HEK293T (cell line): ENCODE data around the gene C2orf78.

ENCODE experiments used
- CTCF ChIA-PET: fragments of 350-600 bp; formaldehyde crosslinking; extraction: SDS; loops from one replicate; lab custom pipeline; 2021; ENCODE audit warnings: antibody characterized with exemption, inconsistent platforms; lab: Yijun Ruan, JAX
- POLR2A ChIA-PET: fragments of 350-600 bp; formaldehyde crosslinking; extraction: SDS; loops from one replicate; lab custom pipeline; 2020; ENCODE audit warnings: antibody characterized with exemption, inconsistent platforms; lab: Yijun Ruan, JAX
- DNase-seq: peaks from one replicate; pipeline ENCODE4 v3.0.0; 2012; ENCODE audit warnings: mixed read lengths; ENCODE audit errors: extremely low spot score
- ARNT ChIP-seq: fragments of 450-650 bp; IDR thresholded peaks from 2 replicates; pipeline ENCODE4 v1.6.1; 2017; ENCODE audit warnings: mild to moderate bottlenecking
- BHLHE40 ChIP-seq: fragments of 450-650 bp; IDR thresholded peaks from 2 replicates; pipeline ENCODE4 v1.6.1; 2016; ENCODE audit warnings: mild to moderate bottlenecking, moderate library complexity, borderline replicate concordance
- CTBP1 ChIP-seq: fragments of 450-650 bp; IDR thresholded peaks from 2 replicates; pipeline ENCODE4 v1.6.1; 2016; ENCODE audit warnings: borderline replicate concordance
- ELF4 ChIP-seq: fragments of 450-650 bp; IDR thresholded peaks from 2 replicates; pipeline ENCODE4 v1.6.1; 2017; ENCODE audit warnings: antibody characterized with exemption
- FOXA1 ChIP-seq: fragments of 450-650 bp; IDR thresholded peaks from 2 replicates; pipeline ENCODE4 v1.6.1; 2016; ENCODE audit warnings: mild to moderate bottlenecking
- FOXK2 ChIP-seq: fragments of 450-650 bp; IDR thresholded peaks from 2 replicates; pipeline ENCODE4 v1.6.1; 2016; ENCODE audit warnings: mild to moderate bottlenecking
- FOXM1 ChIP-seq: fragments of 450-650 bp; IDR thresholded peaks from 2 replicates; pipeline ENCODE4 v1.6.1; 2017; ENCODE audit warnings: mild to moderate bottlenecking, borderline replicate concordance
- HDGF ChIP-seq: fragments of 450-650 bp; IDR thresholded peaks from 2 replicates; pipeline ENCODE4 v1.6.1; 2017; ENCODE audit warnings: antibody characterized with exemption, borderline replicate concordance
- L3MBTL2 ChIP-seq: fragments of 450-650 bp; conservative IDR thresholded peaks from 2 replicates; pipeline ENCODE4 v1.6.1; 2016; ENCODE audit warnings: mild to moderate bottlenecking
- NFRKB ChIP-seq: fragments of 450-650 bp; IDR thresholded peaks from 2 replicates; pipeline ENCODE4 v1.6.1; 2016; ENCODE audit warnings: mild to moderate bottlenecking, moderate library complexity
- PKNOX1 ChIP-seq: fragments of 450-650 bp; IDR thresholded peaks from 2 replicates; pipeline ENCODE4 v1.6.1; 2016
- SP1 ChIP-seq: fragments of 450-650 bp; IDR thresholded peaks from 2 replicates; pipeline ENCODE4 v1.6.1; 2017
- SUZ12 ChIP-seq: fragments of 450-650 bp; IDR thresholded peaks from 2 replicates; pipeline ENCODE4 v1.6.1; 2016; ENCODE audit warnings: mild to moderate bottlenecking
- TARDBP ChIP-seq: fragments of 450-650 bp; IDR thresholded peaks from 2 replicates; pipeline ENCODE4 v1.6.1; 2016
- ZNF384 ChIP-seq: fragments of 450-650 bp; IDR thresholded peaks from 2 replicates; pipeline ENCODE4 v1.6.1; 2016

The C2orf78 gene

GRCh38 chr2:73859721-73860586 is 76.0 kb downstream of the C2orf78 start:
- CTCF ChIA-PET, result no interaction called here
- no peak for DNase-seq

GRCh38 chr2:73862987-73863386 is 79.0 kb downstream of the C2orf78 start:
- POLR2A ChIA-PET, result no interaction called here
- CTCF ChIA-PET, result no interaction called here
- no peak for TF ChIP-seq HDGF
- TF ChIP-seq FOXK2, result no peak
- no peak for TF ChIP-seq NFRKB
- TF ChIP-seq FOXA1, result no peak
- no peak for TF ChIP-seq ELF4
- TF ChIP-seq BHLHE40, result no peak
- no peak for TF ChIP-seq TARDBP
- no peak for TF ChIP-seq ARNT
- no peak for TF ChIP-seq PKNOX1
- no peak for TF ChIP-seq CTBP1
- no peak for TF ChIP-seq SP1
- TF ChIP-seq SUZ12, result no peak
- no peak for TF ChIP-seq FOXM1
- no peak for TF ChIP-seq L3MBTL2
- no peak for TF ChIP-seq ZNF384
- DNase-seq, result no peak

More at GRCh38 chr2:73859721-73860586, 76.0 kb downstream of the C2orf78 start:
- TF ChIP-seq ZNF384 (no peak), HDGF (no peak), CTBP1 (no peak)
- POLR2A ChIA-PET, result no interaction called here
